Naive thymus-derived CD4-positive, alpha-beta T cell (primary cell): Measurements from ENCODE around the gene IRAK1. TPM values are rescaled to one million over a fixed set of nuclear protein-coding genes. Genes with fewer than 3 reads are reported as not detected.

Source experiments
- ATAC-seq: fragments of 150-1000 bp; cut with Tn5 transposase; 2 replicates; pipeline ENCODE4 v1.10.0; 2021; ENCODE audit warnings: mild to moderate bottlenecking, moderate library complexity
- CTCF ChIA-PET: fragments of 350-600 bp; sonication (Branson Sonifier 250); formaldehyde crosslinking; loops from one replicate; lab custom pipeline; 2021; ENCODE audit warnings: antibody characterized with exemption; lab: Charles Lee
- POLR2A ChIA-PET: fragments of 350-600 bp; sonication (Branson Sonifier 250); formaldehyde crosslinking; loops from one replicate; lab custom pipeline; 2021; ENCODE audit warnings: antibody characterized with exemption, inconsistent platforms; lab: Charles Lee
- DNase-seq, 9 donors: peaks; one replicate each; pipeline versions ENCODE4 v3.0.0 to v3.0.0-alpha.2; 2020 to 2022; ENCODE audit warnings: mixed read lengths in 1 of 9
- H3K27ac ChIP-seq: one replicate; pipeline ENCODE4 v1.7.0; 2013; ENCODE audit warnings: mild to moderate bottlenecking, low read depth, low read length, moderate library complexity
- H3K27me3 ChIP-seq, 2 donors: one replicate each; pipeline ENCODE4 v1.7.0; 2013; ENCODE audit warnings: low read length in 2 of 2, mild to moderate bottlenecking in 2 of 2, moderate library complexity in 2 of 2; ENCODE audit not compliant: control insufficient read depth in 2 of 2, insufficient read depth in 2 of 2
- H3K36me3 ChIP-seq, 3 experiments: 1 replicate in 2 of 3; 2 replicates in 1 of 3; pipeline ENCODE4 v1.7.0; 2013; ENCODE audit warnings: low read length in 3 of 3, mild to moderate bottlenecking in 3 of 3, moderate library complexity in 1 of 3; ENCODE audit not compliant: insufficient read depth in 3 of 3, control insufficient read depth in 2 of 3
- H3K4me1 ChIP-seq, 2 donors: one replicate each; pipeline ENCODE4 v1.7.0; 2013; ENCODE audit warnings: low read length in 2 of 2, mild to moderate bottlenecking in 2 of 2, moderate library complexity in 1 of 2; ENCODE audit not compliant: control insufficient read depth in 2 of 2, insufficient read depth in 2 of 2
- H3K4me3 ChIP-seq: 2 replicates; pipeline ENCODE4 v1.7.0; 2013; ENCODE audit warnings: mild to moderate bottlenecking, low read length
- H3K9me3 ChIP-seq, 3 experiments: 1 replicate in 2 of 3; 2 replicates in 1 of 3; pipeline ENCODE4 v1.7.0; 2013; ENCODE audit warnings: low read length in 3 of 3; ENCODE audit not compliant: control insufficient read depth in 2 of 3
- H3K27ac Mint-ChIP-seq, 9 donors: one replicate each; pipeline ENCODE4 v1.8.0; 2020 to 2022; ENCODE audit warnings: mixed read lengths in 9 of 9, mild to moderate bottlenecking in 8 of 9, moderate library complexity in 5 of 9, inconsistent platforms in 2 of 9
- H3K27me3 Mint-ChIP-seq, 5 donors: one replicate each; pipeline ENCODE4 v1.8.0; 2021 to 2022; ENCODE audit warnings: mixed read lengths in 5 of 5, mild to moderate bottlenecking in 1 of 5
- H3K36me3 Mint-ChIP-seq, 5 donors: one replicate each; pipeline ENCODE4 v1.8.0; 2020 to 2022; ENCODE audit warnings: mixed read lengths in 5 of 5, mild to moderate bottlenecking in 3 of 5, inconsistent platforms in 1 of 5
- H3K4me1 Mint-ChIP-seq, 7 donors: one replicate each; pipeline ENCODE4 v1.8.0; 2020 to 2022; ENCODE audit warnings: mixed read lengths in 7 of 7, mild to moderate bottlenecking in 3 of 7, inconsistent platforms in 1 of 7
- H3K4me3 Mint-ChIP-seq, 10 donors: one replicate each; pipeline ENCODE4 v1.8.0; 2020 to 2022; ENCODE audit warnings: mild to moderate bottlenecking in 10 of 10, mixed read lengths in 10 of 10, moderate library complexity in 6 of 10, inconsistent platforms in 2 of 10
- H3K9me3 Mint-ChIP-seq, 11 donors: one replicate each; pipeline ENCODE4 v1.8.0; 2020 to 2022; ENCODE audit warnings: mixed read lengths in 11 of 11, mild to moderate bottlenecking in 4 of 11, inconsistent platforms in 1 of 11, moderate library complexity in 1 of 11
- intact Hi-C, 2 donors: fragments of 100-400 bp; cut with micrococcal nuclease; formaldehyde crosslinking; loops; one replicate each; pipeline ENCODE4 v1.15.1; 2023
- polyA plus RNA-seq, 2 donors: library from polyadenylated mRNA; unstranded; fragments of 300-500 nt; fragmentation: Illumina TruSeq; gene quantifications; one replicate each; pipeline ENCODE4 v1.2.3, GENCODE V29; 2021
- total RNA-seq, 6 experiments: library from RNA in 5 of 6; stranded (reverse) in 5 of 6; gene quantifications; 1 replicate in 5 of 6; 2 replicates in 1 of 6; pipeline ENCODE4 v1.2.3 and lab custom pipeline; 2021 to 2026

Gene IRAK1
- total and polyA plus RNA-seq, 7 experiments from 2014 or later: 20.0 to 120 (median 57.5) TPM

DNA sequence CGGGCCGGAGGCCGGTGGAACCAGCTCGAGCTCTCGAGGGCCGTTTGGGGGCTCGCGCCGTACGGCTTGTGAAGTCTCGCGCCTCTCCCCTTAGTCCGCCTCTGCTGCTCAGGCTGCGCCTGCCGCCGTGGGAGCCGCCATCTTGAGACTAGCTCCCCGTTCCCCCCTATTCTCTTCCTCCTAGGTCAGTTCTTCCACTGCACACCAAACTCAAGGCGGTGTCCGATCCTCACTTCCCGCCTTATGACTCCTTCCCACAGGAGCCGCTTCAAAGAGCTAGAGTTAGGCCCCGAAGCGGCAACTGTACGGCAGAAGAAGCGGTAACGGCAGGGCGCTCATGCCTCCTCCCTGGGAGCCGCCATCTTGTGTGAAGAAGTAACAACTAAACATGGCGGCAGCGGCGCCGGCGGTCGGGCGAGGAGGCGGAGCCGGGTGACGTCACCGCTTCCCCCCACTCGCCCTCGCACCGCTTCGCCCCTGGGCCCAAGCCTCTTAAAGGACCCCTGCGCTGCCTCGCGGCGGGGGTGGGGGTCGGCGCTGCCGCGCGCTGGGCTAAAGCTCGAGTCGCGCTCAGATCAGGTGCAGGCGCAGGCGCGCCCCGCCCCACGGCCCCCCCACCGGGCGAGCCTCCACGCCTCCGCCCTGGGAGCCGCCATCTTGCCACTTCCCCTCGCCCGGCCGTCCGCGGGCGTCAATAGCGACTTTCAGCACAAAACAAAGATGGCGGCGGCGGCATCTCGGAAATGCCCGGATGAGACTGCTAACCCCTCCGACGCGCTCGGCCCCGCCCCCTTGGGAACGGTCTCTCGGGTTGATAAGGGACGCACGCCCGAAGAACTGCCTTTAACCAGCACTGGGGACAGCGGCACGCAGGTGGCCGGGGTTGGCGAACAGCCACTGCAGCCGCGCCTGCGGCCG lies 48.0 kb downstream of the IRAK1 start, which contains the start of gene HCFC1:
TSS of gene HCFC1 (minus strand) at position 369 of the 918 bp plus-strand sequence. CDS start 978 bp downstream, outside the sequence.
- ChIA-PET POLR2A (interaction anchor here (0.5 to 8.5 kb wide), 21 partner anchors 10 to 576 kb away, joined by 3 to 127 read pairs (median 5); partner anchors contain the start of genes ARHGAP4, CCNQ, IDH3G and IKBKG), CTCF (interaction anchor here (0.7 to 2.1 kb wide), 2 partner anchors 10 to 11 kb away, joined by 3 to 10 read pairs; no protein-coding TSS in a partner anchor)
- intact Hi-C loops: loop anchor here (1.0 to 5.0 kb wide), 19 partner anchors 10 to 1014 kb away; partner anchors contain the start of genes ABCD1 (in 2 of the 2), BCAP31 (in 2 of the 2), MECP2 (in 2 of the 2) and DKC1 (in 1 of the 2)
- Mint-ChIP-seq H3K36me3 (peaks cover 0 to 15% (median 0%) of the 10 kb centered on the region in 5 donors), H3K27ac (peak within 1 kb of the TSS; percentile 93 to 100 (median 100)), H3K4me1 (peaks cover 21 to 52% (median 34%) of the 10 kb centered on the region in 7 donors), H3K4me3 (peak within 1 kb of the TSS; percentile 91 to 100 (median 100)), H3K27me3 (no peaks in the 10 kb centered on the region), H3K9me3 (peaks cover 0 to 1% (median 0%) of the 10 kb centered on the region in 11 donors)
- no peaks in the 10 kb centered on the region for H3K9me3 ChIP-seq
- ATAC-seq: peak; percentile 65
- peak within 1 kb of the TSS; percentile 99 for H3K27ac ChIP-seq
- peaks cover 0 to 13% (median 0%) of the 10 kb centered on the region in 3 experiments for H3K36me3 ChIP-seq
- H3K4me1 ChIP-seq: peaks cover 28 to 29% of the 10 kb centered on the region in 2 donors
- peak within 1 kb of the TSS; percentile 97 for H3K4me3 ChIP-seq
- DNase-seq: peak; percentile 82 to 98 (median 93)
- H3K27me3 ChIP-seq: no peaks in the 10 kb centered on the region

GRCh38 chrX:153971124-153971449 lies 48.6 kb downstream of the IRAK1 start:
- H3K27ac Mint-ChIP-seq: peak overlapping the region; percentile 93 to 100 (median 100)
- peaks cover 0 to 13% (median 0%) of the 10 kb centered on the region in 3 experiments for H3K36me3 ChIP-seq
- H3K9me3 ChIP-seq: no peaks in the 10 kb centered on the region
- intact Hi-C loops: loop anchor here (1.0 to 5.0 kb wide), 16 partner anchors 41 to 1014 kb away; partner anchors contain the start of genes ABCD1 (in 2 of the 2), BCAP31 (in 2 of the 2), MECP2 (in 2 of the 2) and DKC1 (in 1 of the 2)
- peak overlapping the region; percentile 99 for H3K27ac ChIP-seq
- H3K9me3 Mint-ChIP-seq: peaks cover 0 to 1% (median 0%) of the 10 kb centered on the region in 11 donors
- no peaks in the 10 kb centered on the region for H3K27me3 ChIP-seq
- POLR2A ChIA-PET: interaction anchor here (0.6 to 8.5 kb wide), 21 partner anchors 11 to 577 kb away, joined by 3 to 127 read pairs (median 5); partner anchors contain the start of genes ARHGAP4, CCNQ, FAM3A and IDH3G
- peak; percentile 67 to 93 (median 88) for DNase-seq
- peak overlapping the region; percentile 97 for H3K4me3 ChIP-seq
- ATAC-seq: peak; percentile 59
- CTCF ChIA-PET: interaction anchor here (0.7 to 2.1 kb wide), 2 partner anchors 10 to 12 kb away, joined by 3 to 10 read pairs; no protein-coding TSS in a partner anchor
- peaks cover 0 to 15% (median 0%) of the 10 kb centered on the region in 5 donors for H3K36me3 Mint-ChIP-seq
- peak overlapping the region; percentile 91 to 100 (median 100) for H3K4me3 Mint-ChIP-seq
- H3K4me1 Mint-ChIP-seq: peaks cover 21 to 58% (median 40%) of the 10 kb centered on the region in 7 donors
- peaks cover 34% of the 10 kb centered on the region in 2 donors for H3K4me1 ChIP-seq
- no peaks in the 10 kb centered on the region for H3K27me3 Mint-ChIP-seq

- peak overlapping the region; percentile 97 for H3K4me3 ChIP-seq
Observed at GRCh38 chrX:153970357-153971123, 49.2 kb downstream of the IRAK1 start.

DNA sequence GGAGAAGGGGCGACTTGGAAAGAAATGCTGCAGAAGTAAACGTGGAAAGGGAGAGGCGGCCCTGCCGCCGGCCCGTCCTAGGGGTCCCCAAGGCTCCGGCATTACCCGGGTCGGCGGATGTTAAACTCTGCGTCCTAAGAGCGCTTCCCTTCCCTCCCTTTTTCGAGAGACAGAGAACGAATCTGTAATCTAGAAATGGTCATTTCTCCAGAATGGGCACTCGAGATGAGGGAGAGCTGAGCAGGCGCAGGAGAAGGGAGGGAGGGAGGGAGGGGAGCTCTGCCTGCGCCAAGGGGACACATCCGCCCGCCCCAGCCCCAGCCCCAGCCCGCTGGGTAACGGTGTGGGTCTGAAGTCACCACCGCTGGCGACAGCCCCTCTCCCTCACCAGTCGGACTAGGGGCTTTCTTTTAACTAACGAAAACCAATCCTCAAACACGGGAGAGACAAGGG lies 49.8 kb downstream of the IRAK1 start:
- peaks cover 21 to 53% (median 40%) of the 10 kb centered on the region in 7 donors for H3K4me1 Mint-ChIP-seq
- ATAC-seq (no peak), DNase-seq (peak in 1 of 9 donors; percentile 37)
- peak overlapping the region; percentile 97 for H3K4me3 ChIP-seq
- H3K4me1 ChIP-seq: peaks cover 40 to 42% of the 10 kb centered on the region in 2 donors
- H3K36me3 Mint-ChIP-seq: peaks cover 0 to 15% (median 0%) of the 10 kb centered on the region in 5 donors
- POLR2A ChIA-PET: interaction anchor here (0.7 to 8.5 kb wide), 8 partner anchors 12 to 243 kb away, joined by 3 to 127 read pairs (median 11); partner anchors contain the start of genes ARHGAP4 and RENBP
- peaks cover 0 to 13% (median 0%) of the 10 kb centered on the region in 3 experiments for H3K36me3 ChIP-seq
- peak overlapping the region; percentile 99 for H3K27ac ChIP-seq
- peak overlapping the region; percentile 91 to 100 (median 100) for H3K4me3 Mint-ChIP-seq
- intact Hi-C loops: loop anchor here (2.0 to 10.0 kb wide), 10 partner anchors 23 to 1013 kb away; partner anchors contain the start of genes CCNQ (in 1 of the 2), DKC1 (in 1 of the 2), FAM3A (in 1 of the 2) and HAUS7 (in 1 of the 2)
- CTCF ChIA-PET: interaction anchor here (2.1 to 4.7 kb wide), 3 partner anchors 11 to 44 kb away, joined by 10 to 27 read pairs (median 22); partner anchors contain the start of gene ARHGAP4
- H3K9me3 ChIP-seq: no peaks in the 10 kb centered on the region
- peaks cover 0 to 2% (median 0%) of the 10 kb centered on the region in 11 donors for H3K9me3 Mint-ChIP-seq
- H3K27ac Mint-ChIP-seq: peak overlapping the region; percentile 68 to 99 (median 92)
- H3K27me3 Mint-ChIP-seq: no peaks in the 10 kb centered on the region
- H3K27me3 ChIP-seq: no peaks in the 10 kb centered on the region

More at GRCh38 chrX:153970357-153971123, 49.2 kb downstream of the IRAK1 start:
- intact Hi-C loops: loop anchor here (1.0 to 5.0 kb wide), 16 partner anchors 42 to 1013 kb away; partner anchors contain the start of genes ABCD1 (in 2 of the 2), BCAP31 (in 2 of the 2), MECP2 (in 2 of the 2) and DKC1 (in 1 of the 2)
- POLR2A ChIA-PET: interaction anchor here (0.6 to 8.5 kb wide), 21 partner anchors 11 to 577 kb away, joined by 3 to 127 read pairs (median 5); partner anchors contain the start of genes ARHGAP4, CCNQ, FAM3A and IDH3G
- Mint-ChIP-seq H3K36me3 (peaks cover 0 to 15% (median 0%) of the 10 kb centered on the region in 5 donors), H3K4me3 (peak overlapping the region; percentile 91 to 100 (median 100)), H3K27ac (peak overlapping the region; percentile 93 to 100 (median 100)), H3K4me1 (peaks cover 21 to 56% (median 40%) of the 10 kb centered on the region in 7 donors), H3K27me3 (no peaks in the 10 kb centered on the region), H3K9me3 (peaks cover 0 to 1% (median 0%) of the 10 kb centered on the region in 11 donors)
- peak; percentile 11 for ATAC-seq
- Histone ChIP-seq H3K36me3 (peaks cover 0 to 13% (median 0%) of the 10 kb centered on the region in 3 experiments), H3K9me3 (no peaks in the 10 kb centered on the region), H3K27me3 (no peaks in the 10 kb centered on the region), H3K4me1 (peaks cover 40% of the 10 kb centered on the region in 2 donors), H3K27ac (peak overlapping the region; percentile 99)
- peak in 1 of 9 donors; percentile 40 for DNase-seq
- CTCF ChIA-PET: interaction anchor here (0.7 to 4.7 kb wide), 4 partner anchors 11 to 45 kb away, joined by 3 to 27 read pairs (median 16); partner anchors contain the start of gene ARHGAP4
